NCI-H82 (cell line): ENCODE measurements around the gene BPGM.
A peak's percentile ranks its signal among the peaks of the same experiment; 100 is the strongest.

Source experiments
- DNase-seq: peaks from one replicate; lab custom pipeline; 2025; lab: John Stamatoyannopoulos, UW

Gene BPGM

GRCh38 chr7:134697205-134697886 lies 50.7 kb downstream of the BPGM start:
- DNase-seq = no peak

DNA sequence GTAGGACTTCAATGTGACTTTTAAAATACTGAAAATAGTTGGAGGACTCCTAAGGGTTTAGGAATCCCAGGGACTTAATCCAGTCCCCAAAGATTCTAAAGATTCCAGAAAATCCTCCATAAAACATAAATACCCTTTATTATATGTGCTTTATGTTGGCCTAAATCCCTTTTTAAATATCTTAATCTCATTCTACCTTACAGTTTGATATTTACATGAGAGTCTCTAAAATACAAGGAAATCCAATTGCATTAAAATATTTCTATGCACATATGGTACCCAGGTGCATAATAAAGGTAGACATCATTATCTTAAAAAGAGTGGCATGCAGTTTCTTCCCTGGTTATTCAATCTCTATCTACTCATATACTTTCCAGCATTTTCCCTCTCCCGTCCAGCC lies 51.8 kb downstream of the BPGM start:
- DNase-seq = no peak

DNA sequence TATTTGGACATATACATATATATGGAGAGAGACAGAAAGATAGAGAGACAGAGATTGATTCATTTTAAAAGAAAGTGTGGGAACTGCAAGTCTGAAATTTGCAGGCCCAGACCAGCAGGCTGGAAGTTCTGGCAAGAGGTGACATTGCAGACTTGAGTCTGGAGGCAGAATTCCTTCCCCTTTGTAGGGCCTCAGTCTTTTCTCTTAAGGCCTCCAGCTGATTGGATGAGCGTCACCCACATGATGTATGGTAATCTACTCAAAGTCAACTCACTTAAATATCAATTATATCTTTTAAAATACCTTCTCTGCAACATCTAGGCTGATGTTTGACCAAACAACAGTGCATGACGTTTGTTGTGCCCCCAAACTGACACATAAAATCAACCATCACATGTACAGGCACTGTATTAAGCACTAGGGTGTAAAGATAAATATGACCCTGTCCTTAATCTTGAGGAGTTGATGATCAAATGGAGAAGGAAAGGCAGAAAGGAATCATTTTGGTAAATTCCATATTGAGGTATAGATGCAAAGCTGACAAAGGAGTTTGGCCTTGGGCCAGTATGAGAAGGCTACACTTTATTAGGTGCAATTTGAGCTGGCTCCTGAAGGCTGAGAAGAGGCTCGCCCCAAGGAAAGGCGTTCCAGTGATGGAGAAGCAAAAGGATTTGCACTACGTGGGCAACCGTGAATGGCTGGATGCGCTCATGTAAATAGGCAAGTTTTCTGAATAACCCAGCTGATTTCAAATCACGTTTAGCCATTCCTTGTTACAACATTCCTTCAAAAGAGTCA lies 52.6 kb downstream of the BPGM start:
- no peak for DNase-seq

DNA sequence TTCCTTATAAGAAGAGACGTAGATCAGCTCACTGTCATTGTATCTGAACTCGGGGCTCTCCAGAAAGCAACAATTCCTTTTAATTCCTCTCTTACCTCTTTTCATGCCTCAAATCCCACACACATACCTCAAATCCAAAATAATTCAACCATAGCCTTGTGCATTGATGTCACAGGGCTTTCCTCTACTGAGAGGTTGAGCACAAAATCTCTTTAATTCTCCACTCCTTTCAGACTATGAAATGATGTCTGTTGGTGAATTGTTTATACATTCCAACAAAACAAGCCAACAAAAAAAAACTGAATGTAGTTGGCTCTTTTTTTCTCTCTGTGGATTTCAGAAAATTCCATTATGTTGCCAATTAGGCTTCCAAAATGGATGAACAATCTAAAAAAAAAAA lies 53.2 kb downstream of the BPGM start:
- DNase-seq = no peak

DNA sequence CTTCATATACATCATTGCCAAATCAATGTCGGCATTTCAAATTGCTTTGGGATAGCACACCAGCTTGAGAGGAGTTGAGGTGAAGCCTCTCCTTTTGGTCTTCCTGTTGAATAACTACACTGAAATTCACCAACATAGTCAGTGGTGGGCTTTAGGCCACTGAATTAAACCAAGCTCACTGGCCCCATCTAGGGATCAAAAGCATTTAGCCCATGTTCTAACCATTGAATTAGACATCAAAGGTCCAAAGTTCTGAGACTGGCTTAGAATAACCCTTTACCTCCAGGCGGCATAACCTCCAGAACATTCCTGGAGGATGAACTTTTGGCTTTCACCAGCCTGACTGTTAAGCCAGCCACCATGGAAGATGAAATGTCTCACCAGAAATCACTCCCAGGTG lies 54.6 kb downstream of the BPGM start:
- DNase-seq = peak; percentile 58

GRCh38 chr7:134702366-134703240 lies 56.0 kb downstream of the BPGM start:
- peak; percentile 6 for DNase-seq

- DNase-seq = no peak
Measured at GRCh38 chr7:134703241-134703594, 56.6 kb downstream of the BPGM start.

DNA sequence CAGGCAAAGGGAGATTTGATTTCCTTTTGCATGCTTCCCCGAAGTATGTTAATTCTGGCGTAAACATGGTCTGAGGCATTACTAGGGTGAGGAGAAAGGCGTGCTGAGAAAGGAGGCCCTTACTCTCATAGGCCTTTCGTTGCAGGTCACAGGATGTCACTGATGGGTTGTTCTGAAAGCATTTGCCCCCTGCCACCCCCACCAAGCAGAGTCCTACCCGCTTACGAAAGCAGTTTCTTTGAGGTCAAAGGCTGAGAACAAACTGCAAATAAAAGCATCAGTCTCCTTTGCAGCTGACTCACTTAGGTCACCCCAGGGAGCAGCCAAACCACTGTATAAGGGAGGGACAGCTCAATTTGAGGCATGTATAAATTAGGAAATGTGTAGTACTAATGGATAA lies 57.1 kb downstream of the BPGM start:
- no peak for DNase-seq

GRCh38 chr7:134704827-134705226 lies 58.2 kb downstream of the BPGM start:
- DNase-seq = no peak

- DNase-seq = no peak
Measured at GRCh38 chr7:134705716-134706115, 59.1 kb downstream of the BPGM start.

DNA sequence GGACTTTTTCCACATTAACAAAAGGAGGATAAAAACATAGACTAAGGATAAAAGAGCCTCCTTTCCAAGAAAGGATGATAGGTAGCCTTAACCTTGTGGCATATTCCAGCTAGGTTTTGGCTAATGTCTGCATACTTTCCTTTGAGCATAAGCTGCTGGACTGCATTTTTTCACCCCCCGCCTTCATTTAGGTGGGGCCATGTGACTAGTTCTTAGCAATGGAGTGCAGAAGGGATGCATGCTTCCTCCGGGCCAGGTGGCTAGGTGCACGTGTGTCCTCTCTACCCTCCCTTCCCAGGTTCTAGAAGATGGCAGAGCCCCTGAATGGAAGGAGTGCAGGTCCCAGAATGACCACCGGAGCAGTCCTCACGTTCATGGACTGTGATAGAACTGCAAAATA lies 59.8 kb downstream of the BPGM start:
- DNase-seq = no peak

GRCh38 chr7:134707663-134708378 lies 61.2 kb downstream of the BPGM start:
- DNase-seq = no peak

DNA sequence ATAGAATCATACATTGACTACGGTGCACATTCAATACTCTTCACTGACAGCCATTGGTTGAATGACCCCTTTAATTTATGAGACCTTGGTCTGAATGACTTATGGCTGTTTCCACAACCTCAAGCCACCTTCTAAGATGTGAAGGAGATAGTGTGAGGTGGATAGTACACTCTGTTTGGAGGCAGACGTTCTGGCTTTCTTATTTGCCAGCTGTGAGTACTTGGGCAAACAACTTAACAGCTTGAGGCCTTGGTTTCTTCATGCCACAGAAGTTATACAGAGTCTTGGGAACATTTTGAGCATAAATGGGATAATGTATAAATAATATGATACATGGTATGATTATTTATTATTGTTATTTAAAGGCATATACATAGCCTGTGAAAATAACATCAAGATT lies 62.0 kb downstream of the BPGM start:
- no peak for DNase-seq

- no peak for DNase-seq
Measured at GRCh38 chr7:134709197-134709596, 62.5 kb downstream of the BPGM start.

GRCh38 chr7:134710511-134710853 lies 63.8 kb downstream of the BPGM start:
- no peak for DNase-seq

GRCh38 chr7:134710854-134711624 lies 64.4 kb downstream of the BPGM start:
- DNase-seq = no peak

DNA sequence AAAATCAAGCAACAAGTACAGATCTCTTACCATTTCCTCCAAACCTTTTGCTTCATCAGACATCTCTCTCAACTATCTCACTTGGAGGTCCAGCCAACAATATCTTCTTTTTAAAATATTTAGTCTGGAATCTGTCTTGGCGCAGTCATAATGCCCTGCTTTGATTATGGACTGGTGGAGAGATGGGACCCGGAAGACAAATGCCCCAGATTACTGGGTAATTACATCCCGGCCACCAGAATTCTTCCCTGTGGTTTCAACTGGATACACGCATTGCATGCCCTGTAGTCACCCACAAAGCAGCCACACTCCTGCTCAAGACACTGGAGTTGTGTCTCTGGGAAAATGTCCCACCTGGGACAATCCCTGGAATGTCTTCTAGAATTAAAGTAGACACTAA lies 65.5 kb downstream of the BPGM start:
- no peak for DNase-seq

GRCh38 chr7:134714470-134715205 lies 68.0 kb downstream of the BPGM start:
- DNase-seq = no peak

GRCh38 chr7:134718211-134718875 lies 71.7 kb downstream of the BPGM start:
- no peak for DNase-seq
